H1 (cell line): Measurements from ENCODE around the gene TMPRSS12. TPM values are rescaled to one million over a fixed set of nuclear protein-coding genes. Genes with fewer than 3 reads are reported as not detected.

Source experiments
- CTCF ChIA-PET: fragments of 300-600 bp; sonication (Branson Sonifier 250); formaldehyde crosslinking; loops from one replicate; lab custom pipeline; 2021; ENCODE audit not compliant: partially characterized antibody; lab: Charles Lee
- POLR2A ChIA-PET: fragments of 300-600 bp; sonication (Branson Sonifier 250); formaldehyde crosslinking; loops from one replicate; lab custom pipeline; 2021; ENCODE audit warnings: inconsistent platforms; ENCODE audit not compliant: partially characterized antibody; lab: Charles Lee
- DNase-seq, 2 experiments: peaks; one replicate each; pipeline versions ENCODE4 v3.0.0 to v3.0.0-alpha.2; 2010 to 2022; ENCODE audit warnings: low spot score in 2 of 2, low read depth in 1 of 2, mixed read lengths in 1 of 2
- FAIRE-seq: peaks from 2 replicates; lab custom pipeline; 2011; peaks lifted over from hg19 to GRCh38; lab: Jason Lieb, UNC
- H2AFZ ChIP-seq: 2 replicates; pipeline ENCODE4 v1.8.1; 2012; ENCODE audit warnings: low read length, inconsistent platforms
- H2AK5ac ChIP-seq: 2 replicates; pipeline ENCODE4 v1.6.1; 2013; ENCODE audit warnings: low read depth, low read length
- H2BK120ac ChIP-seq: replicated peaks from 2 replicates; pipeline ENCODE3; 2013; ENCODE audit warnings: low read depth, low read length, inconsistent platforms
- H2BK12ac ChIP-seq: 2 replicates; pipeline ENCODE4 v1.6.1; 2013; ENCODE audit warnings: low read depth, low read length
- H2BK15ac ChIP-seq: 2 replicates; pipeline ENCODE4 v1.6.1; 2013; ENCODE audit warnings: low read length
- H2BK20ac ChIP-seq: 2 replicates; pipeline ENCODE4 v1.6.1; 2013; ENCODE audit warnings: low read length
- H2BK5ac ChIP-seq: 2 replicates; pipeline ENCODE4 v1.6.1; 2013; ENCODE audit warnings: low read depth, low read length
- H3K14ac ChIP-seq: 2 replicates; pipeline ENCODE4 v1.6.1; 2013; ENCODE audit warnings: inconsistent platforms; ENCODE audit not compliant: insufficient read length
- H3K18ac ChIP-seq: 2 replicates; pipeline ENCODE4 v1.6.1; 2013; ENCODE audit warnings: low read length; ENCODE audit errors: extremely low read depth
- H3K23ac ChIP-seq: 2 replicates; pipeline ENCODE4 v1.6.1; 2013; ENCODE audit warnings: inconsistent platforms; ENCODE audit not compliant: insufficient read length
- H3K23me2 ChIP-seq: 2 replicates; pipeline ENCODE4 v1.6.1; 2013; ENCODE audit warnings: low read depth, low read length
- H3K27ac ChIP-seq: 2 replicates; pipeline ENCODE4 v1.6.1; 2011; ENCODE audit warnings: low read depth, low read length, inconsistent platforms
- H3K27me3 ChIP-seq, 4 experiments: replicated peaks in 1 of 4; 1 replicate in 1 of 4; 2 replicates in 3 of 4; pipeline versions ENCODE4 v1.6.1 to v1.8.1; 2011 to 2013; ENCODE audit warnings: low read length in 3 of 4, mild to moderate bottlenecking in 3 of 4, inconsistent platforms in 2 of 4, mixed read lengths in 2 of 4, moderate library complexity in 1 of 4; ENCODE audit not compliant: control insufficient read depth in 3 of 4, insufficient read depth in 3 of 4; ENCODE audit errors: extremely low read depth in 1 of 4
- H3K36me3 ChIP-seq, 4 experiments: 2 replicates each; pipeline versions ENCODE4 v1.6.1 to v1.8.1; 2011 to 2013; ENCODE audit warnings: mild to moderate bottlenecking in 4 of 4, low read length in 3 of 4, moderate library complexity in 2 of 4, control low read depth in 1 of 4, inconsistent platforms in 1 of 4; ENCODE audit not compliant: insufficient read depth in 4 of 4, control insufficient read depth in 2 of 4
- H3K4ac ChIP-seq: replicated peaks from 2 replicates; pipeline ENCODE3; 2013; ENCODE audit warnings: low read length, low read depth, mixed read lengths, inconsistent platforms; ENCODE audit not compliant: insufficient read length
- H3K4me1 ChIP-seq, 4 experiments: replicated peaks in 1 of 4; 1 replicate in 1 of 4; 2 replicates in 3 of 4; pipeline versions ENCODE4 v1.6.1 to v1.8.1; 2011 to 2013; ENCODE audit warnings: low read length in 3 of 4, inconsistent platforms in 2 of 4, mixed read lengths in 1 of 4; ENCODE audit not compliant: insufficient read depth in 4 of 4, control insufficient read depth in 3 of 4
- H3K4me2 ChIP-seq, 2 experiments: 2 replicates each; pipeline versions ENCODE4 v1.6.1 to v1.8.1; 2011 to 2013; ENCODE audit warnings: low read depth in 2 of 2, low read length in 2 of 2, control low read depth in 1 of 2, inconsistent platforms in 1 of 2, mild to moderate bottlenecking in 1 of 2; ENCODE audit not compliant: insufficient read depth in 1 of 2
- H3K4me3 ChIP-seq, 4 experiments: fragments of 200-600, 300-600 bp in 1 of 4; sonication (generic), shearing (Covaris generic), sonication (Bioruptor Twin) in 1 of 4; 2 replicates each; pipeline versions ENCODE4 v1.5.1 to v1.8.1; 2011 to 2016; ENCODE audit warnings: low read length in 4 of 4, low read depth in 3 of 4, control low read depth in 2 of 4, inconsistent platforms in 2 of 4, mild to moderate bottlenecking in 2 of 4, mixed read lengths in 1 of 4, moderate library complexity in 1 of 4; ENCODE audit not compliant: insufficient read depth in 2 of 4; ENCODE audit errors: extremely low read depth in 1 of 4
- H3K56ac ChIP-seq: replicated peaks from 2 replicates; pipeline ENCODE3; 2013; ENCODE audit warnings: low read depth, mild to moderate bottlenecking, mixed read lengths, low read length, inconsistent platforms; ENCODE audit not compliant: insufficient read length
- H3K79me1 ChIP-seq: 2 replicates; pipeline ENCODE4 v1.6.1; 2013; ENCODE audit warnings: low read depth, low read length, control low read depth
- H3K79me2 ChIP-seq, 2 experiments: 2 replicates each; pipeline versions ENCODE4 v1.6.1 to v1.8.1; 2012 to 2013; ENCODE audit warnings: low read length in 2 of 2, mild to moderate bottlenecking in 2 of 2, inconsistent platforms in 1 of 2; ENCODE audit not compliant: insufficient read depth in 2 of 2, control insufficient read depth in 1 of 2
- H3K9ac ChIP-seq, 4 experiments: replicated peaks in 1 of 4; 1 replicate in 1 of 4; 2 replicates in 3 of 4; pipeline versions ENCODE4 v1.6.1 to v1.8.1; 2011 to 2013; ENCODE audit warnings: low read depth in 3 of 4, low read length in 3 of 4, control low read depth in 2 of 4, mild to moderate bottlenecking in 2 of 4, moderate library complexity in 2 of 4, inconsistent platforms in 1 of 4; ENCODE audit errors: extremely low read depth in 1 of 4
- H3K9me3 ChIP-seq, 2 experiments: 2 replicates each; pipeline versions ENCODE4 v1.6.1 to v1.8.1; 2012 to 2013; ENCODE audit warnings: mild to moderate bottlenecking in 2 of 2, moderate library complexity in 2 of 2, control low read depth in 1 of 2, inconsistent platforms in 1 of 2, low read depth in 1 of 2, low read length in 1 of 2, mixed read lengths in 1 of 2; ENCODE audit not compliant: insufficient read depth in 2 of 2
- H4K20me1 ChIP-seq, 2 experiments: replicated peaks in 1 of 2; 2 replicates each; pipeline versions ENCODE3 to v1.8.1; 2011 to 2013; ENCODE audit warnings: inconsistent platforms in 2 of 2, low read length in 2 of 2, mild to moderate bottlenecking in 1 of 2; ENCODE audit not compliant: insufficient read depth in 2 of 2, control insufficient read depth in 1 of 2
- H4K5ac ChIP-seq: 2 replicates; pipeline ENCODE4 v1.6.1; 2013; ENCODE audit warnings: low read length, low read depth, mixed read lengths, inconsistent platforms; ENCODE audit not compliant: insufficient read length
- H4K8ac ChIP-seq: 2 replicates; pipeline ENCODE4 v1.8.0; 2013; ENCODE audit warnings: mild to moderate bottlenecking, moderate library complexity, low read length, inconsistent platforms; ENCODE audit not compliant: insufficient read depth; ENCODE audit errors: extremely low read depth
- H4K91ac ChIP-seq: replicated peaks from 2 replicates; pipeline ENCODE3; 2013; ENCODE audit warnings: low read length, mixed read lengths, inconsistent platforms; ENCODE audit not compliant: insufficient read length
- FOSL1 ChIP-seq: IDR thresholded peaks from 2 replicates; pipeline ENCODE4 v1.6.1; 2011; ENCODE audit warnings: mild to moderate bottlenecking, low read depth, low read length, moderate library complexity; ENCODE audit not compliant: insufficient read depth
- GTF2F1 ChIP-seq: IDR thresholded peaks from 2 replicates; pipeline ENCODE4 v1.6.1; 2012; ENCODE audit warnings: low read depth, low read length, improper control_type of control experiment, borderline replicate concordance
- HDAC2 ChIP-seq, 2 experiments: fragments of 300-600 bp in 1 of 2; sonication (generic) in 1 of 2; IDR thresholded peaks; 2 replicates each; pipeline ENCODE4 v1.6.1; 2011 to 2012; ENCODE audit warnings: low read depth in 2 of 2, low read length in 2 of 2, mild to moderate bottlenecking in 2 of 2, moderate library complexity in 2 of 2, borderline replicate concordance in 1 of 2, inconsistent platforms in 1 of 2
- HDAC6 ChIP-seq: IDR thresholded peaks from one replicate; pipeline ENCODE4 v1.7.1; 2012; ENCODE audit warnings: low read depth, mild to moderate bottlenecking, inconsistent platforms, low read length, moderate library complexity
- KDM5A ChIP-seq: fragments of 200-600 bp; IDR thresholded peaks from 2 replicates; pipeline ENCODE4 v1.7.1; 2012; ENCODE audit warnings: mild to moderate bottlenecking, low read length, inconsistent platforms, mixed read lengths
- MAX ChIP-seq: IDR thresholded peaks from 2 replicates; pipeline ENCODE4 v1.6.1; 2012; ENCODE audit warnings: inconsistent platforms
- POLR2AphosphoS5 ChIP-seq: IDR thresholded peaks from 2 replicates; pipeline ENCODE4 v1.6.1; 2011; ENCODE audit warnings: low read depth, low read length
- POU5F1 ChIP-seq: IDR thresholded peaks from 2 replicates; pipeline ENCODE4 v1.6.1; 2011; ENCODE audit warnings: low read depth, mild to moderate bottlenecking, low read length, moderate library complexity
- SIX5 ChIP-seq: IDR thresholded peaks from 2 replicates; pipeline ENCODE4 v1.6.1; 2011; ENCODE audit warnings: mild to moderate bottlenecking, low read depth, low read length
- TAF1 ChIP-seq: IDR thresholded peaks from 2 replicates; pipeline ENCODE4 v1.6.1; 2011; ENCODE audit warnings: mild to moderate bottlenecking, low read depth, low read length
- TCF12 ChIP-seq: IDR thresholded peaks from 2 replicates; pipeline ENCODE4 v1.6.1; 2011; ENCODE audit warnings: low read depth, mild to moderate bottlenecking, low read length
- WGBS, 2 experiments: shearing (Covaris generic) in 1 of 2; methylation state at CpG; one replicate each; pipeline versions ENCODE4 v1.1.6 to v1.1.7; 2013 to 2015; ENCODE audit warnings: low lambda C conversion rate in 2 of 2, mixed read lengths in 2 of 2, inconsistent platforms in 1 of 2, low coverage in 1 of 2, missing lambda C conversion rate in 1 of 2; ENCODE audit not compliant: insufficient replicate concordance in 2 of 2, insufficient coverage in 1 of 2, insufficient read length in 1 of 2; ENCODE audit errors: extremely low coverage in 1 of 2, missing lambda C conversion rate in 1 of 2; 5-methylcytosine and 5-hydroxymethylcytosine counted together
- polyA plus RNA-seq, 7 experiments: library from polyadenylated mRNA; depleted of rRNA in 3 of 7; stranded (reverse) in 5 of 7; unstranded in 2 of 7; fragments of >200 nt in 5 of 7; fragments of 200-250 nt in 2 of 7; gene quantifications; 1 replicate in 5 of 7; 2 replicates in 1 of 7; 4 replicates in 1 of 7; pipeline versions ENCODE4 v1.2.1 to v1.2.3, GENCODE V29; 2011 to 2013; ENCODE audit warnings: missing spikeins in 2 of 7, mixed read lengths in 2 of 7
- total RNA-seq: library from RNA; stranded (reverse); fragmentation: NEBNext Ultra II Directional; extraction: Animal tissue kit (Norgen Biotek cat#: 25700); gene quantifications from 2 replicates; pipeline ENCODE4 v1.2.1, GENCODE V29; 2021
- TF ChIP-seq, protein P1 (sequence below), 3 experiments: IDR thresholded peaks; 1 replicate in 2 of 3; 2 replicates in 1 of 3; pipeline versions ENCODE4 v1.5.1 to v1.6.1; 2011; ENCODE audit warnings: low read length in 3 of 3, mild to moderate bottlenecking in 3 of 3, inconsistent platforms in 2 of 3, low read depth in 1 of 3, moderate library complexity in 1 of 3; ENCODE audit not compliant: insufficient read depth in 1 of 3; ENCODE audit errors: control extremely low read depth in 1 of 3

The TMPRSS12 gene
- total and polyA plus RNA-seq, 2 of the 8 experiments (the other 6 are each of a cell fraction or from before 2014, with no cell fraction given), result not detected

DNA sequence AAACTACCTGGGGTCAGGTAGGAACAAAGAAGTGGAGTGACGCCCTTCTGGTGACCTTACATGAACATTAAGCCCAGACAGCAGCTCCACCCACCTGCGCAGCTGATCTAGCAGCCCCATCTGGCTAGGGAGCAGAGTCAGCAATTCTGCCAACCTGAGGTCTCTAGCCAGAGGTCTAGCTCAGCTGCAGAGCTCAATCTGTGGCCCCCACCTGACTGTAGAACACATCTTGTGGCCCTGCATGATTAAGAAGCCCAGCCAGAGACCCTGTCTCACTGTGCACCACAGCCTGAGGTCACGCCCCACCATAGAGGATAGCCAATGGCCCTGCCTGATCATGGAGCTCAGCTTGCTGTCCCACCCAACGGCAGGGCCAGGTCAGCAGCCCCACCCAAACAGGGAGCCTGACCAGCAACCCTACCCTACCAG lies 59.0 kb downstream of the TMPRSS12 start:
- Histone ChIP-seq H3K79me2 (no peaks in the 10 kb centered on the region), H4K5ac (no peak overlapping the region), H3K23ac (no peak overlapping the region), H2BK12ac (no peak overlapping the region), H3K18ac (no peak overlapping the region), H2AFZ (no peak overlapping the region), H2AK5ac (no peak overlapping the region), H2BK5ac (no peak overlapping the region), H3K4me1 (no peaks in the 10 kb centered on the region), H3K9ac (no peak overlapping the region), H3K4ac (no peak overlapping the region), H4K8ac (no peak overlapping the region), H3K79me1 (no peaks in the 10 kb centered on the region), H2BK20ac (no peak overlapping the region), H2BK120ac (no peak overlapping the region), H3K36me3 (no peaks in the 10 kb centered on the region), H3K56ac (no peak overlapping the region), H3K14ac (no peak overlapping the region), H4K20me1 (no peaks in the 10 kb centered on the region), H4K91ac (no peak overlapping the region), H3K4me3 (no peak overlapping the region), H3K27me3 (no peaks in the 10 kb centered on the region), H3K4me2 (no peak overlapping the region), H3K23me2 (no peaks in the 10 kb centered on the region), H3K27ac (no peak overlapping the region), H2BK15ac (no peak overlapping the region), H3K9me3 (peaks cover 0 to 2% of the 10 kb centered on the region in 2 experiments; a peak in 1 of 4 replicates)
- FAIRE-seq (no peak), DNase-seq (no peak)
- POLR2A ChIA-PET, result interaction anchor here (1.1 kb wide), 1 partner anchor 26 kb away, joined by 3 read pairs; no protein-coding TSS in a partner anchor
- CTCF ChIA-PET, result interaction anchor here (2.0 kb wide), 1 partner anchor 85 kb away, joined by 6 read pairs; no protein-coding TSS in a partner anchor
- 86% methylated on average over 3 of the region's 4 CpGs; no CpG with 5 or more reads in 1 of the 2 experiments for WGBS, 2 experiments
- TF ChIP-seq POU5F1, result no peak
- TF ChIP-seq GTF2F1, result no peak
- TF ChIP-seq HDAC2 (IDR thresholded peaks at IDR 0.05; ENCODE audit: borderline replicate concordance in 1 of 2, low read depth in 2 of 2, low read length in 2 of 2), result no peak
- TF ChIP-seq HDAC6, result no peak
- TF ChIP-seq POLR2AphosphoS5, result no peak
- no peak for TF ChIP-seq SIX5
- TF ChIP-seq KDM5A, result no peak
- TF ChIP-seq TCF12, result no peak
- no peak for TF ChIP-seq FOSL1
- no peak for TF ChIP-seq TAF1
- TF ChIP-seq, protein P1, sequence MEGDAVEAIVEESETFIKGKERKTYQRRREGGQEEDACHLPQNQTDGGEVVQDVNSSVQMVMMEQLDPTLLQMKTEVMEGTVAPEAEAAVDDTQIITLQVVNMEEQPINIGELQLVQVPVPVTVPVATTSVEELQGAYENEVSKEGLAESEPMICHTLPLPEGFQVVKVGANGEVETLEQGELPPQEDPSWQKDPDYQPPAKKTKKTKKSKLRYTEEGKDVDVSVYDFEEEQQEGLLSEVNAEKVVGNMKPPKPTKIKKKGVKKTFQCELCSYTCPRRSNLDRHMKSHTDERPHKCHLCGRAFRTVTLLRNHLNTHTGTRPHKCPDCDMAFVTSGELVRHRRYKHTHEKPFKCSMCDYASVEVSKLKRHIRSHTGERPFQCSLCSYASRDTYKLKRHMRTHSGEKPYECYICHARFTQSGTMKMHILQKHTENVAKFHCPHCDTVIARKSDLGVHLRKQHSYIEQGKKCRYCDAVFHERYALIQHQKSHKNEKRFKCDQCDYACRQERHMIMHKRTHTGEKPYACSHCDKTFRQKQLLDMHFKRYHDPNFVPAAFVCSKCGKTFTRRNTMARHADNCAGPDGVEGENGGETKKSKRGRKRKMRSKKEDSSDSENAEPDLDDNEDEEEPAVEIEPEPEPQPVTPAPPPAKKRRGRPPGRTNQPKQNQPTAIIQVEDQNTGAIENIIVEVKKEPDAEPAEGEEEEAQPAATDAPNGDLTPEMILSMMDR (IDR thresholded peaks at IDR 0.05; ENCODE audit: control extremely low read depth in 1 of 3, insufficient read depth in 1 of 3, low read depth in 1 of 3, low read length in 3 of 3), result no peak
- no peak for TF ChIP-seq MAX
